Fibroblast of the aortic adventitia (primary cell): Measurements from ENCODE around the gene PACS2. TPM values are rescaled to one million over a fixed set of nuclear protein-coding genes. Genes with fewer than 3 reads are reported as not detected.
"Not testable (repeated sequence)": the region's sequence is repeated elsewhere in the genome, so short reads cannot be mapped to it uniquely, and the experiment has no call there.

Experiments
- DNase-seq: peaks from one replicate; pipeline ENCODE4 v3.0.0-alpha.2; 2010; ENCODE audit warnings: low read depth
- H3K4me3 ChIP-seq: 2 replicates; pipeline ENCODE4 v1.5.1; 2011; ENCODE audit warnings: low read depth, mild to moderate bottlenecking, control low read depth, low read length, moderate library complexity
- total RNA-seq: library from RNA; depleted of rRNA; stranded (reverse); fragments of >200 nt; gene quantifications from 2 replicates; pipeline ENCODE4 v1.2.3, GENCODE V29; 2012; ENCODE audit warnings: low replicate concordance
- TF ChIP-seq, protein P1 (sequence below): IDR thresholded peaks from 2 replicates; pipeline ENCODE4 v1.5.1; 2011; ENCODE audit warnings: mild to moderate bottlenecking, low read length, control low read depth, inconsistent platforms; ENCODE audit not compliant: insufficient read depth

PACS2 gene
- total RNA-seq, 1 donor: 48.6 TPM

DNA sequence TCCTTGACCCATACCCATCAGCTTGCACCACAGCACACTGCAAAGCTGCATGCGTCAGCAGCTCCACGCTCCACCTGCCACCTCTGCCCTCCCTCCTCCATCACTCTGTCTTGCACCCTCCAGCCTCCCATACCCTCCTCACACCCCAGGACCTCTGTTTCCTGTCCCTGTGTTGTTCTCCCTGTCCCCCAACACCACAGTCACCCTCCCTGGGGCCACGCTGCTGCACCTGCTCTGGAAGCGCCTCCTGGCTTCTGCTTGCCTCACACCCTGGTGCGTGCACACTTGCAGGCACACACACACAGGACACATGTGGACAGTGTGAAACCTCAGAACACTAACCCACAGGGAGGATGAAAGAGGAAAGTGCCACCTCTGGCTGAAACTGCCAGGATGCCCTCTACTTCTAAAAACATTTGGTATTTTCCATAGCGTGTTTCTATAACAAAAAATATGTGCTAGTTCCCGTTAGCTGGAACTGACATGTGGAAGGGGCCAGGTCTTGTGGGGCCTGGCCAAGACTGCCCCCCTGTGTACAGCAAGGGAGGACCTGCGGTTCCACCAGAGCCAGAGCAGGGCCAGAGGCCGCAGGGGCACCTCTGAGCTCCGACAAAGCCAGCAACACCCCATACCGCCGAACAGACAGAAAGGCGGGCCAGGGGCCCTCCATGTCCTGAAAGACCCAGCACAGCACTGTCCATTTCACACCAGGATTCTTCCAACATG is 23.8 kb upstream of the PACS2 start:
- no peak overlapping the region for H3K4me3 ChIP-seq
- no peak for DNase-seq
- TF ChIP-seq, protein P1, sequence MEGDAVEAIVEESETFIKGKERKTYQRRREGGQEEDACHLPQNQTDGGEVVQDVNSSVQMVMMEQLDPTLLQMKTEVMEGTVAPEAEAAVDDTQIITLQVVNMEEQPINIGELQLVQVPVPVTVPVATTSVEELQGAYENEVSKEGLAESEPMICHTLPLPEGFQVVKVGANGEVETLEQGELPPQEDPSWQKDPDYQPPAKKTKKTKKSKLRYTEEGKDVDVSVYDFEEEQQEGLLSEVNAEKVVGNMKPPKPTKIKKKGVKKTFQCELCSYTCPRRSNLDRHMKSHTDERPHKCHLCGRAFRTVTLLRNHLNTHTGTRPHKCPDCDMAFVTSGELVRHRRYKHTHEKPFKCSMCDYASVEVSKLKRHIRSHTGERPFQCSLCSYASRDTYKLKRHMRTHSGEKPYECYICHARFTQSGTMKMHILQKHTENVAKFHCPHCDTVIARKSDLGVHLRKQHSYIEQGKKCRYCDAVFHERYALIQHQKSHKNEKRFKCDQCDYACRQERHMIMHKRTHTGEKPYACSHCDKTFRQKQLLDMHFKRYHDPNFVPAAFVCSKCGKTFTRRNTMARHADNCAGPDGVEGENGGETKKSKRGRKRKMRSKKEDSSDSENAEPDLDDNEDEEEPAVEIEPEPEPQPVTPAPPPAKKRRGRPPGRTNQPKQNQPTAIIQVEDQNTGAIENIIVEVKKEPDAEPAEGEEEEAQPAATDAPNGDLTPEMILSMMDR: no peak

DNA sequence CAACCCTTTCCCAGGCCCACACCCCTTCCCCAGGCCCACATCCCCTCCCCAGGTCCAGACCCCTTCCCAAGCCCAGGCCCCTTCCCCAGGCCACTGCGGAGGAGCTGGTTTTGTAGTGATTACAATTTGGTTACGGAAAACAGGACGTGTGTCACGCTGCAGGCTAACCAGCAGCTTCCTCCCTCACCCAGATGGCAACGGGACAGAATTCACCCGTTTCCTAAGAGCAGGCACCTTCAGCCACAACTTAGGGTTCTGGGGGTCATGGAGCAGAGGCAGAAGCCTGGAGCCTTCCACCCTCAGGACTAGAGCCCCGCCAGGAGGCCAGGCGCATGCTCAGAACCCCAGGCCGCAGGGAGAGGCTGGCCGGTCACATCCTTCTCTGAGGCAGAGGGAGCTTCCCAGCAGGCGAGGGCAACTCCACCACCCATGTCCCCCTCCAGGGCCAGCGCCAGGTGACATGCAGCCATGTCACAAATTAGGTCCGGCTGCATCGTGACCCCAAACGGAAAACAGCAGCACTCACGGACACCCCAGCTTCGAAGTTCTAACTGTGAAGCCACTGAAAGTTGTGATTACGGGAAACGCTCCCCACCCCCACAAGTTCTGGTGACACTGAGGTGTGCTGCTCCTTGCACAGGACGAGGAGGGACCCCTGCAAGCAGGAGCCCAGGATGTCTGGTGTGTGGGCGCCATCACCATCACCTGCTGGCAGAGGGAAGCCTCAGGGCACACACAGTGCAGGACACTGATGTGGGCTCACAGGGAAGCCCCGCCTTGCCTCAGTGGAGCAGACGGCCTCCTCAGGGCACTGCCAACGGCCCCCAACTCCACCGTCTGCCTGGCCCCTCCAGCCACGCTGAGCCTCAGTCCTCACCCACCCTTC is 21.5 kb upstream of the PACS2 start:
- DNase-seq: no peak
- TF ChIP-seq, protein P1: no peak
- no peak overlapping the region for H3K4me3 ChIP-seq

DNA sequence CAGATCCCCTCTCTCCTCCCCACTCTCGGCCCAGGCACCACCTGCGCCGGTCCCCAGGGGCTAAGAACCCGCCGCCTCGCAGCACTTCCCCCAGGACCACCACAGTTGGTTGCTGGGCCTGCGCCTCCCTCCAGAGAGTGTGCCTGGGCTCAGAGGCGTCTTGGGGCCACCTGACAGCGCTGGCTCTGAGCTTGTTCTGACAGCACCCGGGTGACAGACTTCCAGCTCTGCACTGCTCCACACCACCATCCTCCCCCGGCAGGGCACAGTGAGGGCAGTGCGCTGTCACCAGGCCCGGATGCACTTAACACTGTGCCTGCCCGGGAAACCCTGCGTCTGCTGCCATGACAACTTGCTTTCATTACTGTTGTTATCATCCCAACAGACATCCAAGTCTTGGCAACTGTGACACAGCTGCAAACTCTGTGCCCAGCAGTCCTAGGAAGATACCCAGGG is 20.4 kb upstream of the PACS2 start:
- DNase-seq: peak; percentile 20
- TF ChIP-seq, protein P1: no peak
- H3K4me3 ChIP-seq: no peak overlapping the region

DNA sequence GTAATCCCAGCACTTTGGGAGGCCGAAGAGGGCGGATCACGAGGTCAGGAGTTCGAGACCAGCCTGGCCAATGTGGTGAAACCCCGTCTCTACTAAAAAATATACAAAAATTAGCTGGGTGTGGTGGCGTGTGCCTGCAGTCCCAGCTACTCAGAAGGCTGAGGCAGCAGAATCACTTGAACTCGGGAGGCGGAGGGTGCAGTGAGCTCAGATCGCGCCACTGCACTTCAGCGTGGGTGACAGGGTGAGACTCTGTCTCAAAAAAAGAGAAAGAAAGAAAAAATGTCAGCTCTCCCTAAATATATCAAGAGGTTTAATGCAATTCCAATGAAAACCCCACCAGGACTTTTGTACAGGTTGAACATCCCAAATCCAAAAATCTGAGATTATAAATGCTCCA is 17.2 kb upstream of the PACS2 start:
- not testable (repeated sequence) for DNase-seq, H3K4me3 ChIP-seq

DNA sequence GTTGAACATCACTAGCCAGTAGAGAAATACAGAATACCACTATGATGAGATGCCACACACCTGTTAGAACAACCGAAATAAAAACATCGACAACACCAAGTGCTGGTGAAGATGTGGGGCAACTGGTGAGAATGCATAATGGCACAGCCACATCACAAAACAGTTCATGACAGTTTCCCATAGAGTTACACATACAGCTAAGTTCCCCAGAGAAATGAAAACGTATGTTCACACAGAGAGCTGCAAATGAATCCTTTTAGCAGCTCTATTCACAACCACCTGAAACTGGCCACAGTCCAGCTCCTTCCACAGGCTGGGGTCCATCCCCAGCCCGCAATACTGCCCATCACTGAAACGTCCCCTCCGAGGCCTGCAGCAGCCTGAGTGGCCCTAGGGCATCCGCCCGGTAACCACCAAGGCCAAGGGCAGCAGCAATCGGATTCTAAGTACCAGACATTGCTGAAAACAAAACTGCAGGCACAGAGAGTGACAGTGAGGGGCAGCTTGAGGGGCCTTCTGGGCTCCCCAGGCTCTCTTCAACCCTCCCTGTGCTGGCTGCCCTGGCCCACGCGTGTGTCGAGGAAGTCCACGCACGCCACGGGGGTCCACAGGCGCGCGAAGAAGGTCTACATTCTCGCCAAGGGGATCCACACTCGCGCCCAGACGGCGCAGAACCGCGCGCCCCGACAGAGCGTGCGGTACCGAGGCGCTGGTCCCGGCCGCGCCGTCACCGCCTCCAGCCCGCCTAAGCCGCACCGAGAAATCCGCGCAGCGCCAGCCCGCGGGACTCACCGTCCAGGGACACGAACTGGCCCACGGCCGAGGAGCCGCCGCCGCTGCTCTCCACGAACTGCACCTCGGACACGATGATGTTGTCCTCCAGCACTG is 14.7 kb upstream of the PACS2 start:
- no peak for DNase-seq
- TF ChIP-seq, protein P1: no peak
- peak overlapping the region; percentile 89 for H3K4me3 ChIP-seq

DNA sequence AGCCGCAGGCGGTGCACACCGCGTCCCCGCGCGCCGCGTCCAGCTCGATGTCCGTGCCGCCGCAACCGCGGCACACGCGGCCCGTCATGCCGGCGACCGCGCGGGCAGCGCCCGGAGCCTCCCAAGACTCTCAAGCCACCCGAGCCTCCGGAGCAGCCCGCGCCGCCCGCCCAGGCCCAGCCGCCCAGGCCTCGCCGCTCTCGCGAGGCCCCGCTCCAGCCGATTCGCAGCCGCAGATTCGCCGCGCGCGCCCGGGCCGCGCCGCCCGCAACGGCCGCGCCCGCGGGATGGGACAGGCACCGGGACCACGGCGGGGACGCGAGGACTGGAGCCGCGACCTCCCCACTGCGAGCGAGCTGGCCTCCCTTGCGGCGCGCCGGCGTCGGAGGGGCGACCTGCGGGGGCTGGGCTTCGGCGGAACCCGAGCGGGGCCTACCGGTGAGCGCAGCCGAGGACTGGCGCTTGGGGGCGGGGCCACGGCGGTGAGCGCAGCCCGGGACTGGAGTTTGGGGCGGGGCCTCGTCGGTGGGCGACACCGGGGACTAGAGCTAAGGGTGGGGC is 13.9 kb upstream of the PACS2 start, which contains the start of gene BRF1:
BRF1 (minus strand) TSS at position 460 of the 561 bp plus-strand sequence; CDS start at position 88, 372 bp downstream.
- peak; percentile 86 for DNase-seq
- TF ChIP-seq, protein P1: no peak
- peak within 1 kb of the TSS; percentile 89 for H3K4me3 ChIP-seq
